Measurements from ENCODE around the gene FAM149B1.

FAM149B1 gene

GRCh38 chr10:73232887-73233286 lies 65.0 kb downstream of the FAM149B1 start:
- no peak overlapping the region for H3K9ac ChIP-seq (ENCODE audit: low read depth, low read length)
- no peaks in the 10 kb centered on the region for H3K4me1 ChIP-seq (ENCODE audit: control insufficient read depth, insufficient read depth, low read length)
- H3K27me3 ChIP-seq (ENCODE audit: control insufficient read depth, insufficient read depth, low read length), result no peaks in the 10 kb centered on the region
- no peak overlapping the region for H3K27ac ChIP-seq (ENCODE audit: low read depth, low read length)
- H3K4me3 ChIP-seq (ENCODE audit: low read depth, low read length), result no peak overlapping the region
- no peaks in the 10 kb centered on the region for H3K9me3 ChIP-seq (ENCODE audit: control insufficient read depth, insufficient read depth, low read length)
- H3K36me3 ChIP-seq (ENCODE audit: control insufficient read depth, insufficient read depth, low read length), result peaks cover 18% of the 10 kb centered on the region

- no peaks in the 10 kb centered on the region for H3K27me3 ChIP-seq (ENCODE audit: control insufficient read depth, insufficient read depth, low read length)
- H3K4me3 ChIP-seq (ENCODE audit: low read depth, low read length), result no peak overlapping the region
- no peaks in the 10 kb centered on the region for H3K4me1 ChIP-seq (ENCODE audit: control insufficient read depth, insufficient read depth, low read length)
- peaks cover 26% of the 10 kb centered on the region for H3K36me3 ChIP-seq (ENCODE audit: control insufficient read depth, insufficient read depth, low read length)
- no peak overlapping the region for H3K27ac ChIP-seq (ENCODE audit: low read depth, low read length)
- H3K9ac ChIP-seq (ENCODE audit: low read depth, low read length), result no peak overlapping the region
- H3K9me3 ChIP-seq (ENCODE audit: control insufficient read depth, insufficient read depth, low read length), result no peaks in the 10 kb centered on the region
Measured at GRCh38 chr10:73233883-73234282, 66.0 kb downstream of the FAM149B1 start.

- no peaks in the 10 kb centered on the region for H3K9me3 ChIP-seq (ENCODE audit: control insufficient read depth, insufficient read depth, low read length)
- H3K4me3 ChIP-seq (ENCODE audit: low read depth, low read length), result no peak overlapping the region
- H3K36me3 ChIP-seq (ENCODE audit: control insufficient read depth, insufficient read depth, low read length), result peaks cover 34% of the 10 kb centered on the region
- no peak overlapping the region for H3K27ac ChIP-seq (ENCODE audit: low read depth, low read length)
- no peak overlapping the region for H3K9ac ChIP-seq (ENCODE audit: low read depth, low read length)
- H3K4me1 ChIP-seq (ENCODE audit: control insufficient read depth, insufficient read depth, low read length), result no peaks in the 10 kb centered on the region
- no peaks in the 10 kb centered on the region for H3K27me3 ChIP-seq (ENCODE audit: control insufficient read depth, insufficient read depth, low read length)
Measured at GRCh38 chr10:73234695-73235094, 66.8 kb downstream of the FAM149B1 start.

- Histone ChIP-seq H3K9ac (ENCODE audit: low read depth, low read length) (no peak overlapping the region), H3K4me1 (ENCODE audit: control insufficient read depth, insufficient read depth, low read length) (no peaks in the 10 kb centered on the region), H3K4me3 (ENCODE audit: low read depth, low read length) (no peak overlapping the region), H3K27me3 (ENCODE audit: control insufficient read depth, insufficient read depth, low read length) (no peaks in the 10 kb centered on the region), H3K27ac (ENCODE audit: low read depth, low read length) (no peak overlapping the region), H3K9me3 (ENCODE audit: control insufficient read depth, insufficient read depth, low read length) (no peaks in the 10 kb centered on the region), H3K36me3 (ENCODE audit: control insufficient read depth, insufficient read depth, low read length) (peaks cover 68% of the 10 kb centered on the region)
Measured at GRCh38 chr10:73238990-73239566, 71.2 kb downstream of the FAM149B1 start.

- no peak overlapping the region for H3K4me3 ChIP-seq (ENCODE audit: low read depth, low read length)
- H3K9me3 ChIP-seq (ENCODE audit: control insufficient read depth, insufficient read depth, low read length), result no peaks in the 10 kb centered on the region
- no peaks in the 10 kb centered on the region for H3K4me1 ChIP-seq (ENCODE audit: control insufficient read depth, insufficient read depth, low read length)
- H3K9ac ChIP-seq (ENCODE audit: low read depth, low read length), result no peak overlapping the region
- no peaks in the 10 kb centered on the region for H3K27me3 ChIP-seq (ENCODE audit: control insufficient read depth, insufficient read depth, low read length)
- peaks cover 72% of the 10 kb centered on the region for H3K36me3 ChIP-seq (ENCODE audit: control insufficient read depth, insufficient read depth, low read length)
- no peak overlapping the region for H3K27ac ChIP-seq (ENCODE audit: low read depth, low read length)
Measured at GRCh38 chr10:73239908-73240307, 72.0 kb downstream of the FAM149B1 start.

GRCh38 chr10:73244866-73245477 lies 77.1 kb downstream of the FAM149B1 start:
- Histone ChIP-seq H3K9ac (ENCODE audit: low read depth, low read length) (no peak overlapping the region), H3K4me1 (ENCODE audit: control insufficient read depth, insufficient read depth, low read length) (peaks cover 13% of the 10 kb centered on the region; the same call in 1 of the 2 replicates), H3K27ac (ENCODE audit: low read depth, low read length) (no peak overlapping the region)

GRCh38 chr10:73246322-73246645 lies 78.4 kb downstream of the FAM149B1 start:
- peaks cover 67% of the 10 kb centered on the region for H3K36me3 ChIP-seq (ENCODE audit: control insufficient read depth, insufficient read depth, low read length)
- peak overlapping the region; percentile 96 for H3K9ac ChIP-seq (ENCODE audit: low read depth, low read length)
- peaks cover 13% of the 10 kb centered on the region; the same call in 1 of the 2 replicates for H3K4me1 ChIP-seq (ENCODE audit: control insufficient read depth, insufficient read depth, low read length)
- H3K9me3 ChIP-seq (ENCODE audit: control insufficient read depth, insufficient read depth, low read length), result no peaks in the 10 kb centered on the region
- peak overlapping the region; percentile 81 for H3K4me3 ChIP-seq (ENCODE audit: low read depth, low read length)
- H3K27me3 ChIP-seq (ENCODE audit: control insufficient read depth, insufficient read depth, low read length), result no peaks in the 10 kb centered on the region
- H3K27ac ChIP-seq (ENCODE audit: low read depth, low read length), result peak overlapping the region; percentile 100

More at GRCh38 chr10:73244866-73245477, 77.1 kb downstream of the FAM149B1 start:
- Histone ChIP-seq H3K27me3 (ENCODE audit: control insufficient read depth, insufficient read depth, low read length) (no peaks in the 10 kb centered on the region), H3K4me3 (ENCODE audit: low read depth, low read length) (peak overlapping the region; percentile 81), H3K36me3 (ENCODE audit: control insufficient read depth, insufficient read depth, low read length) (peaks cover 67% of the 10 kb centered on the region), H3K9me3 (ENCODE audit: control insufficient read depth, insufficient read depth, low read length) (no peaks in the 10 kb centered on the region)

GRCh38 chr10:73246646-73247508 lies 79.0 kb downstream of the FAM149B1 start, which contains the start of gene DNAJC9:
DNAJC9 (minus strand) TSS chr10:73247255; CDS start chr10:73247189, 66 bp downstream.
- peaks cover 62% of the 10 kb centered on the region for H3K36me3 ChIP-seq (ENCODE audit: control insufficient read depth, insufficient read depth, low read length)
- no peaks in the 10 kb centered on the region for H3K9me3 ChIP-seq (ENCODE audit: control insufficient read depth, insufficient read depth, low read length)
- H3K27ac ChIP-seq (ENCODE audit: low read depth, low read length), result peak within 1 kb of the TSS; percentile 100
- peaks cover 13% of the 10 kb centered on the region; the same call in 1 of the 2 replicates for H3K4me1 ChIP-seq (ENCODE audit: control insufficient read depth, insufficient read depth, low read length)
- peak within 1 kb of the TSS; percentile 96 for H3K9ac ChIP-seq (ENCODE audit: low read depth, low read length)
- H3K27me3 ChIP-seq (ENCODE audit: control insufficient read depth, insufficient read depth, low read length), result no peaks in the 10 kb centered on the region
- peak within 1 kb of the TSS; percentile 81 for H3K4me3 ChIP-seq (ENCODE audit: low read depth, low read length)

- H3K36me3 ChIP-seq (ENCODE audit: control insufficient read depth, insufficient read depth, low read length), result peaks cover 54% of the 10 kb centered on the region
- H3K4me1 ChIP-seq (ENCODE audit: control insufficient read depth, insufficient read depth, low read length), result peaks cover 13% of the 10 kb centered on the region; the same call in 1 of the 2 replicates
- peak overlapping the region; percentile 100 for H3K27ac ChIP-seq (ENCODE audit: low read depth, low read length)
- peak overlapping the region; percentile 81 for H3K4me3 ChIP-seq (ENCODE audit: low read depth, low read length)
- peak overlapping the region; percentile 96 for H3K9ac ChIP-seq (ENCODE audit: low read depth, low read length)
- no peaks in the 10 kb centered on the region for H3K9me3 ChIP-seq (ENCODE audit: control insufficient read depth, insufficient read depth, low read length)
- no peaks in the 10 kb centered on the region for H3K27me3 ChIP-seq (ENCODE audit: control insufficient read depth, insufficient read depth, low read length)
Measured at GRCh38 chr10:73247509-73248258, 79.8 kb downstream of the FAM149B1 start.

- Histone ChIP-seq H3K27me3 (ENCODE audit: control insufficient read depth, insufficient read depth, low read length) (no peaks in the 10 kb centered on the region), H3K4me1 (ENCODE audit: control insufficient read depth, insufficient read depth, low read length) (peaks cover 13% of the 10 kb centered on the region; the same call in 1 of the 2 replicates), H3K36me3 (ENCODE audit: control insufficient read depth, insufficient read depth, low read length) (peaks cover 48% of the 10 kb centered on the region), H3K9me3 (ENCODE audit: control insufficient read depth, insufficient read depth, low read length) (no peaks in the 10 kb centered on the region), H3K27ac (ENCODE audit: low read depth, low read length) (peak overlapping the region; percentile 100), H3K9ac (ENCODE audit: low read depth, low read length) (no peak overlapping the region), H3K4me3 (ENCODE audit: low read depth, low read length) (peak overlapping the region; percentile 81; the same call in 1 of the 2 replicates)
Measured at GRCh38 chr10:73248259-73248724, 80.4 kb downstream of the FAM149B1 start.
